22Rv1 (cell line): Measurements from ENCODE around the gene NUP93.

Experiments used
- CTCF ChIP-seq: fragments of 450-650 bp; IDR thresholded peaks from 2 replicates; pipeline ENCODE4 v1.5.1; 2017; ENCODE audit warnings: mild to moderate bottlenecking
- ZFX ChIP-seq: fragments of 450-650 bp; IDR thresholded peaks from 2 replicates; pipeline ENCODE4 v1.6.1; 2017; ENCODE audit warnings: antibody characterized with exemption, borderline replicate concordance

GRCh38 chr16:56825826-56826225, 95.9 kb downstream of the NUP93 start:
- TF ChIP-seq CTCF (no peak), ZFX (no peak)
